HG03520 (cell line): ENCODE measurements around the gene KRTAP3-3.
"Not testable (repeated sequence)": the region's sequence is repeated elsewhere in the genome, so short reads cannot be mapped to it uniquely, and the experiment has no call there.

ENCODE experiments used
- ATAC-seq: cut with Tn5 transposase; IDR thresholded peaks from one replicate; pipeline ENCODE4 v1.9.1; 2021; ENCODE audit warnings: mild to moderate bottlenecking, moderate library complexity; ENCODE audit not compliant: unreplicated experiment

Gene KRTAP3-3

GRCh38 chr17:41008811-41009210, 14.8 kb upstream of the KRTAP3-3 start, which contains the start of gene KRTAP3-1:
Gene KRTAP3-1 (minus strand): TSS chr17:41009128. CDS start chr17:41009074, 54 bp downstream.
- ATAC-seq = no peak

- no peak for ATAC-seq
Measured at GRCh38 chr17:41004397-41004796, 10.4 kb upstream of the KRTAP3-3 start.

GRCh38 chr17:41003926-41004325, 10.0 kb upstream of the KRTAP3-3 start:
- no peak for ATAC-seq

- ATAC-seq = no peak
Measured at GRCh38 chr17:41002814-41003213, 8.8 kb upstream of the KRTAP3-3 start.

GRCh38 chr17:41001795-41002194, 7.8 kb upstream of the KRTAP3-3 start:
- ATAC-seq = no peak

GRCh38 chr17:40999563-40999962, 5.6 kb upstream of the KRTAP3-3 start, which contains the start of gene KRTAP3-2:
Gene KRTAP3-2 (minus strand): TSS chr17:40999906. CDS start chr17:40999853, 53 bp downstream.
- not testable (repeated sequence) for ATAC-seq

- no peak for ATAC-seq
Measured at GRCh38 chr17:40997361-40997760, 3.4 kb upstream of the KRTAP3-3 start.

- no peak for ATAC-seq
Measured at GRCh38 chr17:40996829-40997228, 2.9 kb upstream of the KRTAP3-3 start.

GRCh38 chr17:40995116-40995515, 1.2 kb upstream of the KRTAP3-3 start:
- ATAC-seq = no peak

- no peak for ATAC-seq
Measured at GRCh38 chr17:40993084-40993483, 880 bp downstream of the KRTAP3-3 start.

GRCh38 chr17:40992666-40993065, 1.3 kb downstream of the KRTAP3-3 start:
- no peak for ATAC-seq

GRCh38 chr17:40986920-40987319, 7.0 kb downstream of the KRTAP3-3 start:
- no peak for ATAC-seq

GRCh38 chr17:40984226-40984625, 9.7 kb downstream of the KRTAP3-3 start, which contains the start of gene KRT40:
Gene KRT40 (minus strand): TSS chr17:40984326. CDS start chr17:40984273, 53 bp downstream.
- ATAC-seq = no peak

GRCh38 chr17:40981115-40981514, 12.8 kb downstream of the KRTAP3-3 start:
- ATAC-seq = no peak

GRCh38 chr17:40980596-40980995, 13.4 kb downstream of the KRTAP3-3 start:
- no peak for ATAC-seq

GRCh38 chr17:40980117-40980516, 13.8 kb downstream of the KRTAP3-3 start:
- ATAC-seq = no peak

GRCh38 chr17:40978575-40979151, 15.3 kb downstream of the KRTAP3-3 start:
- ATAC-seq = no peak

- no peak for ATAC-seq
Measured at GRCh38 chr17:40975516-40975915, 18.4 kb downstream of the KRTAP3-3 start.

- ATAC-seq = no peak
Measured at GRCh38 chr17:40974366-40974765, 19.6 kb downstream of the KRTAP3-3 start.

- no peak for ATAC-seq
Measured at GRCh38 chr17:40967582-40967981, 26.4 kb downstream of the KRTAP3-3 start.

- ATAC-seq = no peak
Measured at GRCh38 chr17:40966848-40967247, 27.1 kb downstream of the KRTAP3-3 start, which contains the start of gene KRT39. Gene KRT39 (minus strand): TSS chr17:40966948. CDS start chr17:40966856, 92 bp downstream.

GRCh38 chr17:40963838-40964237, 30.1 kb downstream of the KRTAP3-3 start:
- ATAC-seq = no peak

- no peak for ATAC-seq
Measured at GRCh38 chr17:40962059-40962561, 31.9 kb downstream of the KRTAP3-3 start.
